ENCODE data around the gene DPF1.
"Not testable (repeated sequence)": the region's sequence is repeated elsewhere in the genome, so short reads cannot be mapped to it uniquely, and the experiment has no call there.

Gene DPF1

GRCh38 chr19:38239816-38240215 lies 15.8 kb upstream of the DPF1 start:
- Mint-ChIP-seq H3K9me3 (no peaks in the 10 kb centered on the region), H3K4me1 (peaks cover 4 to 9% of the 10 kb centered on the region in 2 donors), H3K27ac (no peak overlapping the region), H3K4me3 (no peak overlapping the region), H3K27me3 (peaks cover 8 to 11% of the 10 kb centered on the region in 2 donors), H3K36me3 (peaks cover 5 to 13% of the 10 kb centered on the region in 2 donors)
- no peak for ATAC-seq (replicated peaks)
- no peak for DNase-seq

DNA sequence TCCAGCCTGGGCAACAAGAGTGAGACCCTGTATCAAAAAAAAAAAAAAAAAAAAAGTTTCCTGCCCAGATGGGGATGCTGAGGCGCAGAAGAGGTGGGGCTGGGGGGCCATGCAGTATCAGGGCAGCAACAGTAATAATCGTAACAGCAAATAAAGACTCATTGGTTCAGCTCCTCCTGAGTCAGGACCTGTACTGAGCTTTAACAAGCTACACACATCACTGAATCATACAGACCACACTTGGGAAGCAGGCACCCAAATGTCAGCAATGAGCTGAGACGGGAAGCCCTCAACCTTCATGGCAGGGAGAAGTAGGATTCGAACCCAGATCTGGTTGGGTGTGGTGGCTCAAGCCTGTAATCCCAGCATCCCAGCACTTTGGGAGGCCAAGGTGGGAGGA lies 10.6 kb upstream of the DPF1 start:
- Mint-ChIP-seq H3K27ac (no peak overlapping the region), H3K4me1 (peaks cover 4 to 10% of the 10 kb centered on the region in 2 donors), H3K36me3 (peaks cover 2 to 5% of the 10 kb centered on the region in 2 donors), H3K27me3 (peaks cover 42 to 49% of the 10 kb centered on the region in 2 donors), H3K9me3 (no peaks in the 10 kb centered on the region), H3K4me3 (no peak overlapping the region)
- DNase-seq (no peak), ATAC-seq (replicated peaks) (no peak)

DNA sequence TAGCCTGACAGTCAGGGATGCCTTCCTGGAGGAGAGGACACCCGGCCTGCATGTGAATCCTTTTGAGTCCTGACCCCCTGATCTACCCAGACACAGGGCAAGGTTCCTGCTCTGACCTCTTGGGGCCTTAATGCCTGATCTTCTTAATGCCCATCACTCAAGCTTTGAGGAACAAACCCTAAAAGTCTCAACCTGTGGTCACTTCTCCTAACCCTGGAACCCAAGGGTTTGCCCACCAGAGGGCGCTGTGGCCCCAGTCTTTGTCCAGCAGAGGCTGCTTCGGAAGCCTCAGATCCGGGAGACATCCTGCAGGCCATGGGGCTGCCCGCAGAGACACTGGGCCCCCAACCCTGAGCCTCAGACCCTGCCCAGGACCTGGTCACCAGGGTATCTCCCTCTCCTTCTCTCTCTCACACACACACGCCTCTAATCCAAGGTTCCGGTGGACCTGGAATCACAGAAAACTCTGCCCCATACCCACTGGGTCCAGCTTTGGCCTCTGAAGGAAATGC lies 9.8 kb upstream of the DPF1 start:
- peak; percentile 73 for DNase-seq
- Mint-ChIP-seq H3K27me3 (peaks cover 45 to 53% of the 10 kb centered on the region in 2 donors), H3K4me3 (no peak overlapping the region), H3K36me3 (peaks cover 1 to 4% of the 10 kb centered on the region in 2 donors), H3K27ac (no peak overlapping the region), H3K4me1 (peaks cover 6 to 13% of the 10 kb centered on the region in 2 donors), H3K9me3 (no peaks in the 10 kb centered on the region)
- ATAC-seq (replicated peaks) = peak; percentile 80 to 82

- DNase-seq (no peak), ATAC-seq (replicated peaks) (no peak)
- no peak overlapping the region for H3K4me3 Mint-ChIP-seq
- H3K9me3 Mint-ChIP-seq = no peaks in the 10 kb centered on the region
- H3K27ac Mint-ChIP-seq = peak overlapping the region; percentile 43
- peaks cover 61% of the 10 kb centered on the region in 2 donors for H3K27me3 Mint-ChIP-seq
- peaks cover 0 to 1% of the 10 kb centered on the region in 2 donors for H3K36me3 Mint-ChIP-seq
- H3K4me1 Mint-ChIP-seq = peaks cover 14 to 28% of the 10 kb centered on the region in 2 donors
Observed at GRCh38 chr19:38231918-38232317, 7.9 kb upstream of the DPF1 start.

DNA sequence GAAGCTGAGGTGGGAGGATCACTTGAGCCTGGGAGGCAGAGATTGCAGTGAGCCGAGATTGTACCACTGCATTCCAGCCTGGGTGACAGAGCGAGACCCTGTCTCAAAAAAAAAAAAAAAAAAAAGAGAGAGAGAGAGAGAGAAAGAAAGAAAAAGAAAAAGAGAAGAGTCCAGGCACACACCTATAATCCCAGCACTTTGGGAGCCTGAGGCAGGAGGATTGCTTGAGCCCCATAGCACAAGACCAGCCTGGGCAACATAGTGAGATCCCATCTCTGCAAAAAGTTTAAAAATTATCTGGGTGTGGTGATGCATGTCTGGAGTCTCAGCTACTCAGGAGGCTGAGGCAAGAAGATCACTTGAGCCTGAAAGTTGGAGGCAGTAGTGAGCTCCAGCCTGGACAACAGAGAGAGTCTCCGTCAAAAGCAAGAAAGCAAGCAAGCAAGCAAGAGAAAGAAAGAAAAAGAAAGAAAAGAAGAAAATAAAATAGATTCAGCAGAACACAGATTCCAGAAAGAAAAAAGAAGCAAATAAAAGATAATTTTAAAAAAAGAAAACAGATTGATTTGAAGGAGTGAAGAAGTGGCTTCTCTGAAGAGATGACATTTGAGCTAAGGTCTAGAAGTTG lies 6.6 kb upstream of the DPF1 start:
- not testable (repeated sequence) for H3K4me3 Mint-ChIP-seq; H3K36me3 Mint-ChIP-seq; H3K27ac Mint-ChIP-seq; H3K9me3 Mint-ChIP-seq; ATAC-seq (replicated peaks); DNase-seq
- H3K27me3 Mint-ChIP-seq = peaks cover 68 to 74% of the 10 kb centered on the region in 2 donors
- H3K4me1 Mint-ChIP-seq = peaks cover 20 to 38% of the 10 kb centered on the region in 2 donors

DNA sequence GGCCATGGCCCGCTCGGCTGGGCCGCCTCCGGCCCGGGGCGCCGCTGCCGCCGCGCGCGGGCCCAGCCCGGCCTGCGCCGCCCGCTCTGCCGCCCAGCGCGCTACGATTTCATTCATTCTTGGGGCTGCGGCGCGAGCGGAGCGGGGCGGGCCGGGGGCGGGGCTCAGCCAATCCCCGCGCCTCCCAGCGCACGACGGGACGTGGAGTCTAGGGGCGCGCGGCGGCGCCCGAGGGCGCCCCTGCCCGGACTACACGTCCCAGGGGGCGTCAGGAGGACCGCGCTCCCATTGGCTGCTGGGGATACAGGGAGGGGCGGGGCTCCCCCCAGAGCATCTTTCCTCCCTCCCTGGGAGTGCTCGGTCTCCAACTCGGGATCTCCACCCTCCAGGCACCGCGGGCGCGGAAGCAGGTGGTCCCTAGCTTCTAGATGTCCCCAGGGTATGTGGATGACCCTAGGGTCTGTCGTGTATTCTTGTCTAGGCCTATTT lies 5.6 kb upstream of the DPF1 start:
- Mint-ChIP-seq H3K4me3 (peak overlapping the region; percentile 20 to 51), H3K27ac (no peak overlapping the region)

GRCh38 chr19:38228491-38229439 lies 4.7 kb upstream of the DPF1 start:
- Mint-ChIP-seq H3K36me3 (peaks cover 0 to 3% of the 10 kb centered on the region in 2 donors), H3K27me3 (peaks cover 68 to 75% of the 10 kb centered on the region in 2 donors), H3K9me3 (no peaks in the 10 kb centered on the region), H3K4me1 (peaks cover 23 to 40% of the 10 kb centered on the region in 2 donors), H3K27ac (peak overlapping the region; percentile 37), H3K4me3 (peak overlapping the region; percentile 69 to 80)
- DNase-seq (no peak), ATAC-seq (replicated peaks) (no peak)

More for the DNA sequence above, 5.6 kb upstream of the DPF1 start:
- Mint-ChIP-seq H3K36me3 (peaks cover 0 to 3% of the 10 kb centered on the region in 2 donors), H3K9me3 (no peaks in the 10 kb centered on the region), H3K4me1 (peaks cover 20 to 38% of the 10 kb centered on the region in 2 donors), H3K27me3 (peaks cover 66 to 75% of the 10 kb centered on the region in 2 donors)
- ATAC-seq (replicated peaks) (peak; percentile 77 to 85), DNase-seq (peak; percentile 57)

DNA sequence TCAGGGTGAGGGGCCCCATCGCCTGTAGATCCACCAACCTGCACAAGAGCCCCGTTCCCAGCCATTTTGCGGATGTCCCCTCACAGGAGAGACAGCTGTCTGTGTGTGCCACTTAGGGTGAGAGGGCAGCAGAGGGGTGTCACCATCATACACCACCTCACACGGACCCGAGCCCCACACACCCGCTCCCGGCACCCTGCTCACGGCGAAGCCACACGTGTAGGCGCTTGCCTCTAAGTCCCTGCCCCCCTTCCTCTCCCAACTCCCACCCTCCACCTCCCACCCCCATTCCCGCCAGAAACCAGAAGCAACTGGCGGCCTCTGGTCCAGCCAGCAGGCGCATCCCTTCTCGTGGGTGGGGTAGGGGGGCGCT lies 4.0 kb upstream of the DPF1 start:
- Mint-ChIP-seq H3K36me3 (peaks cover 3 to 6% of the 10 kb centered on the region in 2 donors), H3K4me3 (peak overlapping the region; percentile 22 to 55), H3K4me1 (peaks cover 28 to 44% of the 10 kb centered on the region in 2 donors), H3K27ac (no peak overlapping the region), H3K9me3 (no peaks in the 10 kb centered on the region), H3K27me3 (peaks cover 69 to 80% of the 10 kb centered on the region in 2 donors)
- ATAC-seq (replicated peaks) (no peak), DNase-seq (no peak)

DNA sequence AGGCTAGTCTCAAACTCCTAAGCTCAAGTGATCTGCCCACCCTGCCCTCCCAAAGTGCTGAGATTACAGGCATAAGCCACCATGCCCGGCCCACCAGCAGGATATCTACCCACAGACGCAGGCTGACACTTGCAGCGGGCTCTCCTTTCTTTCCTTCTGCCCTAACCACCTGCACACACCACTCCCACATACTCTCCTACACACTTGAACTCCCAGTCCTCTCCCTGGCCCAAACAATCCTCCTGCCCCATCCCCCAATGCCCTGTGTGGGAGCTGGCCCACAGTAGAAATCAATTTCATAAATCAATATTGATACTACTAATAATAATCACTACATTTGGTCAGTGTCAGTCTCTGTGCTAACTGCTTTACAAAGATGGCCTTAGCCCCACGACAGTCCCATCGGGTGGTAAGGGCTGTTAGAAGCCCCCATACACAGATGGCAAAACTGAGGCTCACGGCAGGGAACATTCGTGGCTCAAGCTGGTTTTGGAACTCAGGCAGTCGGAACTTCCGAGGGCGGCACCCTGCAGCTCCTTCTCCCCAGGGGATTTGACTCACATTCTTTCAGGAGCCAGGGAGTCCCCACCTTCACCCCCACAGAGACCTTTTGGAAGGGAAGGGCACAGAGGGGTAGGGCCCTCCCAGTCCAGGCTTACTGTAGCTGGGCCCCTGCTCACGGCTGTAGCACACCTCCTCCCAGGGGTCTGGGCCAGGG lies 3.4 kb upstream of the DPF1 start:
- Mint-ChIP-seq H3K9me3 (no peaks in the 10 kb centered on the region), H3K36me3 (peaks cover 3 to 7% of the 10 kb centered on the region in 2 donors), H3K27me3 (peaks cover 69 to 83% of the 10 kb centered on the region in 2 donors), H3K27ac (no peak overlapping the region), H3K4me3 (peak overlapping the region; percentile 22 to 55), H3K4me1 (peaks cover 31 to 49% of the 10 kb centered on the region in 2 donors)
- ATAC-seq (replicated peaks) = no peak
- DNase-seq = no peak

DNA sequence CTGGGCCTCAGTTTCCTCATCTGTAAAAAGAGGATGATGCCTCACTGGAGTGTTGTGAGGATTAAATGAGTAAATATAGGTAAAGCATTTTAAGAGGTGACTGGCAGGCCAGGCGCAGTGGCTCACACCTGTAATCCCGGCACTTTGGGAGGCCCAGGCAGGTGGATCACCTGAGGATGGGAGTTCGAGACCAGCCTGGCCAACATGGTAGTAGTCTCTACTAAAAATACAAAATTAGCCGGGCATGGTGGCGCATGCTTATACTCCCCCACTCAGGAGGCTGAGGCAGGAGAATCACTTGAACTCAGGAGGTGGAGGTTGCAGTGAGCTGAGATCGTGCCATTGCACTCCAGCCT lies 819 bp upstream of the DPF1 start:
- H3K27ac Mint-ChIP-seq = peak overlapping the region; percentile 1
- peaks cover 31 to 49% of the 10 kb centered on the region in 2 donors for H3K4me1 Mint-ChIP-seq
- H3K4me3 Mint-ChIP-seq; DNase-seq; H3K9me3 Mint-ChIP-seq; H3K36me3 Mint-ChIP-seq; ATAC-seq (replicated peaks): not testable (repeated sequence)
- peaks cover 68 to 77% of the 10 kb centered on the region in 2 donors for H3K27me3 Mint-ChIP-seq

DNA sequence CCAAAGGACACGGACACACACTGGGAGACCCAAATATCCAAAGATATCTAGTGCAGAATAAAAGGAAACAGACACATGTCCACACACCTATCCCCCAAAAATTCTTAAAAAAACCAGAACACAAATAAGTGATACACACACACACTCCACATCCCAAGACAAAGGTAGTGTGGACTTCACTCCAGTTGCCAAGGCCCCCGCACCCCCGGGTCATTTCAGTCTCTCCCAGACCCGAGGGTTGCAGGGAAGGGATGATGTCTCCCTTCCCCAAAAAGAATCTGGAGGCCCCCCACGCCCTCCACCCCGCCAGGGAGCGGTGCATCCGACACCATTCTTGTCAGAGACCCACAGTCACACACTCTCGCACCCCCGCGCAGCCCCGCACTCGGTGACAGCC lies 407 bp downstream of the DPF1 start:
- Mint-ChIP-seq H3K4me3 (peak overlapping the region; percentile 82), H3K36me3 (peaks cover 1 to 8% of the 10 kb centered on the region in 2 donors), H3K27me3 (peaks cover 70 to 81% of the 10 kb centered on the region in 2 donors), H3K27ac (peak overlapping the region; percentile 85), H3K4me1 (peaks cover 27 to 44% of the 10 kb centered on the region in 2 donors), H3K9me3 (no peaks in the 10 kb centered on the region)
- ATAC-seq (replicated peaks) = no peak
- no peak for DNase-seq

DNA sequence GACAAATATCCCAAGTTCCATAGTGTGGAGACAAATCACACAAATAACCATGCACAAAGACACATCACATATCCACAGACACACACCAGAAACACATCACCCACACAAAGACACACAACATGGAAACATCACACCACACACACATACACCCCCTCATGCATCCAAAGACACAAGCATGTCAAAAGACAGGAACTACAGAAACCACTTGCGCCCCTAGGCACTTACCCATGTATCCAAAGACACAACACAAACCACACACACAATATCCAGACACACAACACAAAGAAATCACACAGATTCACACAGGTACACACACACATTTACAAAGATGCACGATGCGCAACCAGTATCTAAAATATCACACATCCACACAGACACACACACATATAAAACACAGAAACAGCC lies 901 bp downstream of the DPF1 start:
- H3K27ac Mint-ChIP-seq = no peak overlapping the region
- H3K4me1 Mint-ChIP-seq = peaks cover 27 to 42% of the 10 kb centered on the region in 2 donors
- no peak for DNase-seq
- ATAC-seq (replicated peaks) = no peak
- H3K4me3 Mint-ChIP-seq = peak overlapping the region; percentile 82
- no peaks in the 10 kb centered on the region for H3K9me3 Mint-ChIP-seq
- H3K27me3 Mint-ChIP-seq = peaks cover 69 to 83% of the 10 kb centered on the region in 2 donors
- peaks cover 3 to 11% of the 10 kb centered on the region in 2 donors for H3K36me3 Mint-ChIP-seq

DNA sequence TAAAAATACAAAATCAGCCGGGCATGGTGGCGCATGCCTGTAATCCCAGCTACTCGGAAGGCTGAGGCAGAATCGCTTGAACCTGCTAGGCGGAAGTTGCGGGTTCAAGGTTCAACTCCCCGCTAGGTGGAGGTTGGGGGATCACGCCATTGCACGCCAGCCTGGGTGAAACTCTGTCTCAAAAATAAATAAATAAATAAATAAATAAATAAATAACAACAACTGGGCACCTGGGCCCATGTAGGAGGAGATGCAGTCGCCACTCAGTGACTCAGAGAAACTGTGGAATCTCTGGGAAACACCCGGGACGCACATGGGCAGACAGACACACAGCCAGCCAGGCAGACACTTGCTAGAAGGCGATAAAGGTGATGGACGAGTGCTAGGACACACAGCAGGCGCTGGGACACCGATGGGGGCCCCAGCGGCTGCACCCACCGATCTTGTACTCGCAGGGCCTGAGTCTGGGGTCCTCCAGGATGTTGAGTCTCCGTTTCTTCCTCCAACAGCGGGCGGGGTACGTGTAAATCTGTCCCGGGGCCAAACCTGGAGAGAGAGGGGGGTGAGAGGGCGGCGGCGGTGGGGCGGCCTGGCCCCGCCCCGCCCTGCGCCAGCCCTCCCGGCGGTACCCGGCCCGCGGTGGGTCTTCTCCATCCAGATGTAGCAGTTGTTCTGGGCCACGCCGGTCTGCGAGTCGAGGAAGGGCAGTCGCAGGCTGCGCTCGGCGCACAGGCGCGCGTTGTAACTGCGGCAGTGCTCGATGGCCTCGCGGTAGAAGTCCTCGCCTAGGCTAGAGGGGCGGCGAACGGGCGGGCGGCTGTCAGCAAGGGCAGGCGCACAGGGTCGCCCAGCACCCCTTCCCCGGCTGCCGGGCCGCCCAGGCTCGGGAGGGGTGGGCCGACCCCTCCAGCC lies 1.8 kb downstream of the DPF1 start:
- H3K36me3 Mint-ChIP-seq = peaks cover 3 to 11% of the 10 kb centered on the region in 2 donors
- ATAC-seq (replicated peaks) = no peak
- H3K4me3 Mint-ChIP-seq = no peak overlapping the region

More for the DNA sequence above, 1.8 kb downstream of the DPF1 start:
- peaks cover 20 to 33% of the 10 kb centered on the region in 2 donors for H3K4me1 Mint-ChIP-seq
- H3K27ac Mint-ChIP-seq = no peak overlapping the region
- H3K9me3 Mint-ChIP-seq = no peaks in the 10 kb centered on the region
- DNase-seq = no peak
- peaks cover 64 to 81% of the 10 kb centered on the region in 2 donors for H3K27me3 Mint-ChIP-seq
